ENCODE data around the gene SLIT3.

DNA sequence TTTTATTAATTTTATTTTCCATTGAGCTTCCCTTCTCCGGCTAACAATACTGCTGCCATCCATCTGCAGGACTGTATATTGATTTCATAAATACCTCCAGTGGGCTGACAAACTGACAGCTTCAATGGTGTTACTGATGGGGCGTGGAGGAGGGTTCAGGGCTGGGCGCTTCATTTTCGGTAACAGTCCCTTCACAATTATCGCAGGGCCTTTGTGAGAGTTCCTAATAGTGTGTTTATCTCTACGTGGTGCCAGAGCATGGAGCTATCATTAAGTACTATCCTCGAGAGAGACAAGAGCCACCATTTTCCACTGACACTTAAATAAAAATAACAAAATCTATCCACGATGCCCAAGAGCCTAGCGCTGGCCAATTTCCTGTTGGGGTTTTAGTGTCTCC, 414.8 kb downstream of the SLIT3 start:
- TF ChIP-seq, protein P1, sequence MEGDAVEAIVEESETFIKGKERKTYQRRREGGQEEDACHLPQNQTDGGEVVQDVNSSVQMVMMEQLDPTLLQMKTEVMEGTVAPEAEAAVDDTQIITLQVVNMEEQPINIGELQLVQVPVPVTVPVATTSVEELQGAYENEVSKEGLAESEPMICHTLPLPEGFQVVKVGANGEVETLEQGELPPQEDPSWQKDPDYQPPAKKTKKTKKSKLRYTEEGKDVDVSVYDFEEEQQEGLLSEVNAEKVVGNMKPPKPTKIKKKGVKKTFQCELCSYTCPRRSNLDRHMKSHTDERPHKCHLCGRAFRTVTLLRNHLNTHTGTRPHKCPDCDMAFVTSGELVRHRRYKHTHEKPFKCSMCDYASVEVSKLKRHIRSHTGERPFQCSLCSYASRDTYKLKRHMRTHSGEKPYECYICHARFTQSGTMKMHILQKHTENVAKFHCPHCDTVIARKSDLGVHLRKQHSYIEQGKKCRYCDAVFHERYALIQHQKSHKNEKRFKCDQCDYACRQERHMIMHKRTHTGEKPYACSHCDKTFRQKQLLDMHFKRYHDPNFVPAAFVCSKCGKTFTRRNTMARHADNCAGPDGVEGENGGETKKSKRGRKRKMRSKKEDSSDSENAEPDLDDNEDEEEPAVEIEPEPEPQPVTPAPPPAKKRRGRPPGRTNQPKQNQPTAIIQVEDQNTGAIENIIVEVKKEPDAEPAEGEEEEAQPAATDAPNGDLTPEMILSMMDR (IDR thresholded peaks at IDR 0.05): no peak
- TF ChIP-seq YY1 (IDR thresholded peaks at IDR 0.05; ENCODE audit: low read depth): no peak
- no peak for TF ChIP-seq POLR2AphosphoS5 (IDR thresholded peaks at IDR 0.05; ENCODE audit: low read depth, low read length)
- no peak for TF ChIP-seq NRF1 (IDR thresholded peaks at IDR 0.05; ENCODE audit: low read depth, low read length)
- TF ChIP-seq, protein P2, sequence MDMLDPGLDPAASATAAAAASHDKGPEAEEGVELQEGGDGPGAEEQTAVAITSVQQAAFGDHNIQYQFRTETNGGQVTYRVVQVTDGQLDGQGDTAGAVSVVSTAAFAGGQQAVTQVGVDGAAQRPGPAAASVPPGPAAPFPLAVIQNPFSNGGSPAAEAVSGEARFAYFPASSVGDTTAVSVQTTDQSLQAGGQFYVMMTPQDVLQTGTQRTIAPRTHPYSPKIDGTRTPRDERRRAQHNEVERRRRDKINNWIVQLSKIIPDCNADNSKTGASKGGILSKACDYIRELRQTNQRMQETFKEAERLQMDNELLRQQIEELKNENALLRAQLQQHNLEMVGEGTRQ (IDR thresholded peaks at IDR 0.05; ENCODE audit: borderline replicate concordance, low read depth, low read length): no peak
- TF ChIP-seq, protein P3, sequence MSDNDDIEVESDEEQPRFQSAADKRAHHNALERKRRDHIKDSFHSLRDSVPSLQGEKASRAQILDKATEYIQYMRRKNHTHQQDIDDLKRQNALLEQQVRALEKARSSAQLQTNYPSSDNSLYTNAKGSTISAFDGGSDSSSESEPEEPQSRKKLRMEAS (IDR thresholded peaks at IDR 0.05; ENCODE audit: low read depth): no peak
- TF ChIP-seq ELF1 (IDR thresholded peaks at IDR 0.05): no peak
- TF ChIP-seq EZH2phosphoT487 (IDR thresholded peaks at IDR 0.05; ENCODE audit: borderline replicate concordance, low read depth): no peak
- TF ChIP-seq RAD21 (IDR thresholded peaks at IDR 0.05; ENCODE audit: low read length): no peak

Data from SK-N-SH (cell line).